Erythroblast (primary cell): ENCODE results near the gene BMP8B.
"Not testable (repeated sequence)": the region's sequence is repeated elsewhere in the genome, so short reads cannot be mapped to it uniquely, and the experiment has no call there.

Source experiments
- GATA1 ChIP-seq: IDR thresholded peaks from 2 replicates; pipeline ENCODE4 v1.6.1; 2011; ENCODE audit warnings: low read depth, mild to moderate bottlenecking, control low read depth, low read length, moderate library complexity
- POLR2A ChIP-seq: IDR thresholded peaks from 2 replicates; pipeline ENCODE4 v1.6.1; 2011; ENCODE audit warnings: mild to moderate bottlenecking, low read length

DNA sequence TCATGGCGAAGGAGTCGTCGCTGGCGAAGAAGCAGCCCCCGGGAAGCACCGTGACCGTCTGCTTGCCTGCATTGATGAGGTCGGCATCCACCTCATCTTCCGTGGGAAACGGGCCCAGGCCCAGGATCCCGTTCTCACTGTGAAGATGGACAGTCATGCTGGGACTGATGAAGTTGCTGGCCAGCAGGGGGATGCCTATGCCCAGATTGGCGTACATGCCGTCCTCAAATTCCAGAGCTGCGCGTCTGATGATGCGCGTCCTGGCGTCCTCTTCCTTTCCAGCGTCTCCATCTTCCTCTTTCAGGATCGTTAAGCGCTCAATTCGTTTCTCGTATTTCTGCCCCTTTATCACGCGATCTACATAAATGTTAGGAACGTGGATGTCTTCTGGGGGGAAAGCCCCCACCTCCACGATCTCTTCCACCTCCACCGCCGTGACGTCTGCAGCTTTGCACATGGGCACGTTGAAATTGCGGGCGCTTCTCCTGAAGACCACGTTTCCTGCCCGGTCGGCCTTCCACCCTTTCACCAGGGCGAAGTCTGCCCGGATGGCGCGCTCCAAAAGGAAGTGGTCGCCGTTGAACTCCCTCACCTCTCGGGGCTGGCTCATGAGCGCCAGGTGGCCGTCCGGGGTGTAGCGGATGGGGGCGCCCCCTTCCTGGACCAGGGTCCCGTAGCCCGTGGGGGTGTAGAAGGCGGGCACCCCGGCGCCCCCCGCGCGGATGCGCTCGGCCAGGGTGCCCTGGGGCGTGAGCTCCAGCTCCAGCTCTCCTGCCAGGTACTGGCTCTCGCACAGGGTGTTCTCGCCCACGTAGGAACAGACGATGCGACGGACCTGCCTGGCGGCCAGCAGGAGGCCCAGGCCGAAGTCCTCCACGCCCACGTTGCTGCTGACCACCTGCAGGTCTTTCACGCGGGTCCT, 18.3 kb downstream of the BMP8B start:
- TF ChIP-seq POLR2A, GATA1: not testable (repeated sequence)
